GM13976 (cell line): ENCODE results near the gene PLCL2.

ENCODE experiments used
- DNase-seq: peaks from one replicate; pipeline ENCODE4 v3.0.0; 2012; ENCODE audit warnings: low spot score
- in situ Hi-C: fragments of 300-500 bp; cut with MboI; formaldehyde crosslinking; loops from one replicate; pipeline ENCODE4 v1.12.0; 2022; ENCODE audit warnings: low sequenced_read_pairs, mixed read lengths, inconsistent platforms; ENCODE audit not compliant: unreplicated experiment
- TF ChIP-seq, protein P1 (sequence below): IDR thresholded peaks from 2 replicates; pipeline ENCODE4 v1.5.1; 2012; ENCODE audit warnings: borderline replicate concordance, mild to moderate bottlenecking; ENCODE audit not compliant: insufficient read depth; ENCODE audit errors: extremely low read depth, missing control alignments, control extremely low read depth

Gene PLCL2

DNA sequence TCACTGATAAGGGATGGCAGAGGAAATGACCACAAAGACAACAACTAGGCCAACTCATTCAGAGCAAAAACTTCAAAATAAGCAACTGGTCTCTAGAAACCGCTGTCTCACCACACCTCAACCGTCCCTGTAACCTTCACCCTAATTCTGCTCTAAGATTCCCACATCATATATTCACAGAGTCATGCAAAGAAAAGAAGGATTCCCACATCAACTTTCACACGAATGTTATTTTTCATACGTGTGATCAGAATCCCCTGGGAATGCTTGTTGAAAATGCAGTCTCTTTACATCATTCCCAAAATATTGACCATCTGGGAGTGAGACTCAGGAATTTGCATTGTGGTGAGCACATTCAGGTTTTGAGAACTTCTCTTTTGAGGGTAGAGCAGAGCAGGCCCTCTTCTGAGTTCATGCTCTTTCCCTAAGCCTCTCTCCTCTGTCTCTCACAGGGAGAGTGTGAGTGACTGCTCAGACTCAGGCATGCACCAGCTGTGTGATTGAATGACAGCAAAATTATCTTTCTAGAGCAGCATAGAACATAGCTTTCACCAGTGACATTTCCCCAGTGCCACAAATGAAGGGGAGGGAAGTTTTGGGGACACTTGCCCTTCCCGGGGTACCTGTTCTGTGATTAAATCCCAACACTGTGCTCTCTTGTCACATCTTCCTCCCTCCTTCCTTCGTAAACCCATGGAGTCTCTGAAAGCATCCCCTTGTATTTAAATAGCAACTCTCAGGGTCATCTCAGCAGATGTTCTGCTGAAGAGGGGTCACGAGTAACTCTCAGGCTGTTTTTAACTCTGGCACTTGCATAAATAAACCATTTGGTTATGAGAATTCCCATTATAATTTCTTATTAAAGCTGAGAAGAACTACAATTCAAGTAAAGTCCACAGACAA is 170.9 kb downstream of the PLCL2 start:
- DNase-seq = no peak
- in situ Hi-C loops = no loop called here

DNA sequence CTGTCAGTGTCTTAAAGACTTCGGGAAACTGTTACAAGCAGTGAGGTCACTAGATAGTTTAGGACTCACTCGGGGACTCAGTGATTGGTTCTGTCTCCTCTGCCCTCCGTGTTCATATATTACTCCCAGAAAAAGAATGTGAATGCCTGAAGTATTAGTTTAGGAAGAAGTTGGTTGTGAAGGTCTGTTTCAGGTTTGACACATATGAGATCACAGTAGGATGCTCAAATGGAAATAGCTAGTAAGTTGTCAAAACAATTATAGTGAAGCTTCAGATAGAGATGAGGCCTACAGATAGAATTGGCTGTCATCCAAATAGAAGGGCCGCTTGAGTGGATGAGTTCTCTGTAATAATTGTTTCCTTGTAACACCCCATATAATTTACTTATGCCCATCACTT is 172.6 kb downstream of the PLCL2 start:
- TF ChIP-seq, protein P1, sequence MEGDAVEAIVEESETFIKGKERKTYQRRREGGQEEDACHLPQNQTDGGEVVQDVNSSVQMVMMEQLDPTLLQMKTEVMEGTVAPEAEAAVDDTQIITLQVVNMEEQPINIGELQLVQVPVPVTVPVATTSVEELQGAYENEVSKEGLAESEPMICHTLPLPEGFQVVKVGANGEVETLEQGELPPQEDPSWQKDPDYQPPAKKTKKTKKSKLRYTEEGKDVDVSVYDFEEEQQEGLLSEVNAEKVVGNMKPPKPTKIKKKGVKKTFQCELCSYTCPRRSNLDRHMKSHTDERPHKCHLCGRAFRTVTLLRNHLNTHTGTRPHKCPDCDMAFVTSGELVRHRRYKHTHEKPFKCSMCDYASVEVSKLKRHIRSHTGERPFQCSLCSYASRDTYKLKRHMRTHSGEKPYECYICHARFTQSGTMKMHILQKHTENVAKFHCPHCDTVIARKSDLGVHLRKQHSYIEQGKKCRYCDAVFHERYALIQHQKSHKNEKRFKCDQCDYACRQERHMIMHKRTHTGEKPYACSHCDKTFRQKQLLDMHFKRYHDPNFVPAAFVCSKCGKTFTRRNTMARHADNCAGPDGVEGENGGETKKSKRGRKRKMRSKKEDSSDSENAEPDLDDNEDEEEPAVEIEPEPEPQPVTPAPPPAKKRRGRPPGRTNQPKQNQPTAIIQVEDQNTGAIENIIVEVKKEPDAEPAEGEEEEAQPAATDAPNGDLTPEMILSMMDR = no peak
- DNase-seq = no peak
- in situ Hi-C loops = no loop called here

More for the DNA sequence above, 170.9 kb downstream of the PLCL2 start:
- TF ChIP-seq, protein P1 = no peak

DNA sequence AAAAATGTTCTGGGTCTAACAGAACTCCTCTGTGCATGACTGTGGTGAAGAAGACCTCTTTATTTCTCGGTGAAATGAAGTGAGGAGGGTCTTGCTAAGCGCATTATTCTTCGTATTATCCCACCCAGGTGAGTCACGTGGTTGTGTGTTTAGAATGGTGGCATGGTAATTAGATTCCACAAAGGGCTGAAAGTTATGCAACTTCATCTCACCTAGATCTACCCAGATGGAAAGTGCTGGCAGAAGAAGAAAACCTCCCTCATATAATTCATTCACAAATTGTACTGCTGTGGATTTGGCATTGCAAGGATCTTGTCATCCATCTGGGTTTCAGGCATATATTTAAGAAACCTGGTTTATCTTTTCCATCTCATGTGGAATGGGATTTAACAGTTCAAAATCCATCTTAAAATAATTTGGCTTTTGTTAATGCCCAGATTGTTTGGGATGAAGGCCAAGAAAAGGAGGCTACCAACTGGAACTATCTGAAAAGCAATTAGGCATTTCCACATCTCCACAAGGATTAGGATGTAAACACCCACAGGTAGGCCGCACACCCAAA is 175.3 kb downstream of the PLCL2 start:
- TF ChIP-seq, protein P1 = no peak
- DNase-seq = no peak
- in situ Hi-C loops = no loop called here

DNA sequence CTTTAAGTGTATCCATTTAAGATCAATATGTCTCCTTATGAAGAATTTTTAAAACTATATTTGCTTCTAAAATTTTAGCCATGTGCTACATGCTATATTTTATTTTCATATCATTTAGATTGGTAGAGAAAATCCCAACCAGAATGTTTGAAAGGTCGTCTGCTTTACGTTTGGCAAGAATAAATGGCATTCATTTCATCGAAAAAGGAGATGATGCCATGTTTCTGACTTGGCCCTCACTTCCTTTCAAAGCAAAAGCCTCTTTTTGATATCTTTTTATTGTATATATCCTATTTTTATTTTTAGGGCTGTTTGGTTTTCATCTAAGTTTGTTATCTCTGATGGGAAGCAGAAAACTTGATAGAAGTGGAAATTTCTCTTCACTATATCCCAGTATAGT is 176.2 kb downstream of the PLCL2 start:
- TF ChIP-seq, protein P1 = no peak
- in situ Hi-C loops = no loop called here
- DNase-seq = no peak

DNA sequence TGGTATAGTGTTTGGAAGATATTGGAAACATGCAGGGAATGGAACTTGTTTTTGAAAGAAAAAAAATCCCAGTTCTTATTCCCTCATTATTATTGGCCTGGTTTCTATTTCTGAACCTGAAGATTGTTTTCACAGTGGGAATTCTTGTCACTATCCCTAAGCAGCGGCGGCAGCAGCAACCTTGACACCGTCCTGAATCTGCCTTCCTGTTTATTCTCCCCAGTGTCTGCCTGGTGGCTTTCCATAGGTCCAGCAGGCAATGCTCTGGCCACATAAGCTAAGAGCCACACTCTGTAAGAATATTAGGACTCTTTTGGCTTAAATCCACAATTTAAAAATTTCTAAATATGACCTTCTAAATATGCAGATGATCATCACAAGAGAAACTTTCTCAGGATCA is 178.0 kb downstream of the PLCL2 start:
- in situ Hi-C loops = no loop called here
- DNase-seq = no peak
- TF ChIP-seq, protein P1 = no peak

DNA sequence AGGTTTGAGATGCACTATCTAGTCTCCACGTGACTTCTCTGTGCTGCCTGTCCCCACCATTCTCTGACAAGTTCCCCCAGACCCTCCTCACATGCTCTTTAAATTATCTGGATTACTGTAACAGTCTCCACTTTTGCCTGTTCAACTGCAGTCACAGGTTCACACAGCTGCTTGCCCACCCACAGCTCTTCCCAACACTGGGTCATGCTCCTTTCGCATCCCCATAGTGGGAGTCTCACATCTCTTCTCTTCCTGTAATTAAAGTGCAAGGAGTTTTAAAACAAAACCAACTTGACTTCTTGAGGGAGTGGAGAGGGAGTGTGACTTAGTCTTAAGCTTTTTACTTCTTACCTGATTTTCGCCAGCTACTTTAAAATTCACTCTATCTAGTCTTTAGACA is 178.8 kb downstream of the PLCL2 start:
- TF ChIP-seq, protein P1 = no peak
- in situ Hi-C loops = no loop called here
- no peak for DNase-seq
